VCaP (cell line): ENCODE data around the gene PRKAR1A.

Experiments
- H3K27ac ChIP-seq: fragments of 450-650 bp; 2 replicates; pipeline ENCODE4 v1.5.1; 2017
- TF ChIP-seq, protein P1 (sequence below): fragments of 450-650 bp; conservative IDR thresholded peaks from 2 replicates; pipeline ENCODE4 v1.5.1; 2017; ENCODE audit warnings: mild to moderate bottlenecking, moderate library complexity

The PRKAR1A gene

DNA sequence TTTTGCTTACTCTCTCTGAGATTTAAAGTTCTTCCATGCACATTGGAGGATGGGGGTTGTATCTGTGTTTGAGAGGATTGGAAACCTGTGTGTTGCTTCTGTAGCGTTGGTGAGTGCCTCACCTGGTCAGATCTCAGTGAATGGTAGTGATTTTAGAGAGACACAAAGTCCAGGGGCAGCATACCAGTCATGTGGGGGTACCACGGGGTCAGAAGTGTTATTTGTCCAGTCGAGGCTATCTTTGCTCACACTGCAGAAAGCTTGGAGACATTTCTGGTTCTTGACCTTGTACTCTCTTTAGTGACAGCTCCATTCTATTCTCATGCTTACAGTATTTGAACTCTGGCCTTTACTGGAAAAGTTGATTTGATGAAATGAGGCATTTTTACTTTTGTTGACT lies 23.7 kb downstream of the PRKAR1A start:
- no peak overlapping the region for H3K27ac ChIP-seq
- TF ChIP-seq, protein P1, sequence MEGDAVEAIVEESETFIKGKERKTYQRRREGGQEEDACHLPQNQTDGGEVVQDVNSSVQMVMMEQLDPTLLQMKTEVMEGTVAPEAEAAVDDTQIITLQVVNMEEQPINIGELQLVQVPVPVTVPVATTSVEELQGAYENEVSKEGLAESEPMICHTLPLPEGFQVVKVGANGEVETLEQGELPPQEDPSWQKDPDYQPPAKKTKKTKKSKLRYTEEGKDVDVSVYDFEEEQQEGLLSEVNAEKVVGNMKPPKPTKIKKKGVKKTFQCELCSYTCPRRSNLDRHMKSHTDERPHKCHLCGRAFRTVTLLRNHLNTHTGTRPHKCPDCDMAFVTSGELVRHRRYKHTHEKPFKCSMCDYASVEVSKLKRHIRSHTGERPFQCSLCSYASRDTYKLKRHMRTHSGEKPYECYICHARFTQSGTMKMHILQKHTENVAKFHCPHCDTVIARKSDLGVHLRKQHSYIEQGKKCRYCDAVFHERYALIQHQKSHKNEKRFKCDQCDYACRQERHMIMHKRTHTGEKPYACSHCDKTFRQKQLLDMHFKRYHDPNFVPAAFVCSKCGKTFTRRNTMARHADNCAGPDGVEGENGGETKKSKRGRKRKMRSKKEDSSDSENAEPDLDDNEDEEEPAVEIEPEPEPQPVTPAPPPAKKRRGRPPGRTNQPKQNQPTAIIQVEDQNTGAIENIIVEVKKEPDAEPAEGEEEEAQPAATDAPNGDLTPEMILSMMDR, result no peak

DNA sequence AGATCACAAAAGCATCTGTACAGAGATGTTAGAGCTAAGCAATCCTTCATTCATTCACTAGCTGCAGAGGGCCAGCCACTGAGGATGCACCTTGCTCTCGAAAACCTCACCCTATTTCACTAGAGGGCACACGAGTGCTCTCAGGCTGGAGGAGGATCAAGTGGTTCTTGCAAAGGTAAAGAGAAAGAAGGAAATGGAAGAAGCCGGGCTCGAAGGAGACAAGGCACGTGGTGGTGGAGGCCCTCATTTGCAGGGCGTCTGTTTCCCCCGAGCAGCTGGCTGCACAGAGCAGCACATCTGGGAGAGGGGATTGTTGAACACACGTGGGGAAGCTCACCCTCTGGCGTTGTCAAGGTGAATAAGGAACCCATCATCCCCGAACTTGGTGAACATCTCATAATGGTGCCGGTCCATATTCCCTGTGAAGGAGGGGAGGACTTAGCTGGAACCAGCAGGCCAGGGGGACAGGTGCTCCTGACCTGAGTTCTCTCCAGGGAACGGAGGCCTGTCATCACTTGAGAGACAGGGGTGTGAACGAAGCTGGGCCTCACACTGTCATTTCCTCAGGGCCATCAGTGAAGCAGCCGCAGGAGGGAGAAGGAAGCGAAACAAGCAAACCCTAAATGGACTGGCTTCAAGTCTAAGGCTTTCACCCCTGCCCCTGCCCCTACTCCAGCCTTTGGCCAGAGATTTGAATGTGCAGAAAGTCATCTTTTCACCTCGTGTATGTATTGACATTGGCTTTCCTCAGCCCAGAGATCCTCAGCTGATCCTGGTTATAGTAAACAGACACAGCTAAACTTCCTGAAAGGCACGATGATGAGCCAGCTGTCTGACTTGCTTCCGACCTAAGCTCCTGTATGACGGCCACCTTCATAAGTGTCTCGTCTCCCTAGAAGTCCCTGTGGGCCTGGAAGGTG lies 27.6 kb downstream of the PRKAR1A start:
- no peak overlapping the region for H3K27ac ChIP-seq
- TF ChIP-seq, protein P1, result peak; percentile 69

DNA sequence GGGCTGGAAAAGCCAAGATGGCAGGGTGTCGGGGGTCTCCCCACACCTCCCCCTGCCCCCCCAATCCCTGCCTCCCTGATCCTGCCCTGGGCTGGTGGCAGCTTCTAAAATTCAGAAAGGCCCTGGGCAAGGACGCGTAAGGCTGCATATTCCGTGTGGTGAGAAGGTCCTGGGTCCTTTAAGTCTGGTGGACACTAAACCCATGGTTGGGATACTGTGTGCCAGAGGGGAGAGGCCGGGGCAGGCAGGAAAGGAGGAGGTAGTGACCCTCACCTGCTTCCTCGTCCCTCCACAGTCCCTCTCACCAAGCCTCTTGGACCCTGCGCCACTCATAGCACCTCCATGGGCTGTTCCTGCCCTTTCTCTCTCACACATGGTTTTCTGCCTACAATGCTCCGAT lies 28.8 kb downstream of the PRKAR1A start:
- TF ChIP-seq, protein P1, result no peak
- H3K27ac ChIP-seq, result no peak overlapping the region

DNA sequence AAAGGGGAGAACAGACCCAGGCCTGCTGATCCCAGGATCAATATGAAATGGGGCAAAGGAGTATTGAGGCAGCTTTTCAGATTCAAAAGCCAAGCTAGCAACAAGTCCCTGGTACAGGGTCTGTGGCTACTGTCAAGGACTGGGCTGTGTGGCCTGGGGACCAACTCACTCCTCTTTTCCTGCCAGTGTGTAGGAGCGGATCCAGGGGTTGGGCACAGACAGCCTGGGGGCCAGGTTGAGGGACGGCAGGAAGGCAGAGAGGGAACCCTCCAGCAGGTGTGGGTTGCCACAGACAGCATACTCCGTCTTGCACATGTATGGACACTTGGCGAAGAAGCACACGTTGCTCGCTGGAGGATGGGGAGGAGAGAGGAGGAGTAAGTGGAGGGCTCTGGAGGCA lies 29.6 kb downstream of the PRKAR1A start:
- H3K27ac ChIP-seq, result no peak overlapping the region
- TF ChIP-seq, protein P1, result no peak

DNA sequence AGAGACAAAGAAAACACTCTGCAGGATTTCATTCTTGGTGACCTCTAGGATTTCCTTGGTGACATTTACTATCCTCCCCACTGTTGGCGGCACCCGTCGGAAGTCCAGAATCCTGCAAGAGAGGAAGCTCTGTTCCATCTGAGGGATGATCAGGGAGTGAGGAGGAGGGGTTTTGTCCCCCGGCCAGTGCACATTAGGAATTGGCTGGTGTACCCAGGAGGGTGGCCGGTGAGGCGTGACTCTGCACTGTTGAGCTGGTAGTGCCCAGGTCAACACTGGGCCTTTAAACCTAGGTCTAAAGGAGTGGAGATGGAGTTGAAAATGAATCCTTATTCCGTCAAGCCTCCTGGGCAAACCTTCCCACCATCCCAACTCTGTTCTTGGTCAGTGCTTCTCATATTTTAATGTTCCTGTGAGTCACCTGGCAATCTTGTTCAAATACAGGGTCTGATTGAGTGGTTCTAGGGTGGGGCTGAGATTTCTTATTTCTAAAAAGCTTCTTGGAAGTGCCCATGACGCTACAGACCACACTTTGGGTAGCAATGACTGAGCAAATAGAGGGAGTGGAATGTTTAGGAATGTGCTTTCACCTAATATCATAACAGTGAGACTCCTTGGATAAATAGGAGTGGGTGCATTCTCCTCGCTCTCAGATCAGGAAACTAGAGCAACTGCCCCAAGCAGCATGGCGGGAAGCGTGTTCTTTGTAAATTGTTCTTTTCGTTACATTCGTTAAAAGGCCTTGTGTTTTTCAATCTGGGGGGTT lies 30.7 kb downstream of the PRKAR1A start:
- TF ChIP-seq, protein P1, result no peak
- no peak overlapping the region for H3K27ac ChIP-seq

DNA sequence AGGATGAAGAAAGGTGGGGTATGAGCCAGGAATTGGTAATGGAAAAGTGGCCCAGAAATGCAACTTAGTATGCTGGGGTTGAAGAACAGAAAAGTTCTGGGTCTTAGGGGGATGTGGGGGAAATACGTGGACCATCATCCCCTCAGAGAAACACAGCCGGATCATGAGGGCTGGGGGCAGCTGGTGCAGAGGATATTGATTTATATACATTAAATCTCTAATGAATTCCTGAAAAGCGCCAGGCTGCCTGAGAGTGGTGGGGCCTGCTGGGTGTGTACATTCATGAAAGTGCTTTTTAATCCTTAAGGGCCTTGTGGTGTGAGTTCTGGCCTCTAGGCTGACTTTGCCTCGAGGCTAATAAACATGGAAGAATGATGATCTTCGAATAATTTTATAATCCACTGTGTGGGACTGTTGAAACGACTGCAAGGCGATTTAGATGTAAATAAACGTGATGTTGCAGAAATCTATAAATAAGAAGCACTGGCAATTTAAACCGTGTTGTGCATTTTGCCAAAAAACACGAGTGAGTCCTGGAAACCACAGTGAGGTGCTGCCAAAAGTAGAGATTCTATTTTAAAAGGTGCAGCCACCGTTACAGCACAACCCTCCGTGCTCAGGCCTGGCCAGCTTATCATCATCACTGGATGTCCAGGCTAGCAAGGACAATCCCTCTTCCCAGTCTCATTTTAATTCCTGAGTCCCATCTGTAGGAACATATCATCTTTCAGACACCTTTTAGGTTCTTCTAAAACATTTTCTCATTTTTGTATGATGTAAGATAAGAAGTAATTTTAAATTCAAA lies 32.1 kb downstream of the PRKAR1A start:
- TF ChIP-seq, protein P1, result no peak
- no peak overlapping the region for H3K27ac ChIP-seq

DNA sequence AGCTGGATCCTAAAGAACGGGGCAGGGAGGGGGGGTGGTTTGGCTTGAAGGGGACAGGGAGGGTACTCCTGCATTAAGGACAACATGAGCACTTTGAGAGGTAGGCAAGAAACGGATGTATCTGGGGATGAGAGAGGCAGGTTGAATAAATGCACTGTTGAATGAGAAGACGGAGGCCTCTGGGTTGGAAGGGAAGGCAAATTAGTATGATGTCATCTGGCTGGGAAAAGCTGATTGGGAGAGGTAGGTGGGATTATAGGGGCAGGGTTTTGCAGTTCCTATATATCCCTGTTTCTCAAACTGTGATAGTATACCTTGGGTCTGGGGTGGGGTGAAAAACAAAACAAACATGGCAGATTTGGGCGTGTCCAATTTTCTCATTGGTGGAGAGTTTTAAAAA lies 44.3 kb downstream of the PRKAR1A start:
- TF ChIP-seq, protein P1, result no peak
- no peak overlapping the region for H3K27ac ChIP-seq
